HEK293 (cell line): Measurements from ENCODE around the gene HEMK1.

Source experiments
- CTCF ChIA-PET: fragments of 350-600 bp; formaldehyde crosslinking; extraction: SDS; loops from one replicate; lab custom pipeline; 2021; ENCODE audit warnings: antibody characterized with exemption; lab: Yijun Ruan, JAX
- POLR2A ChIA-PET: fragments of 300-600 bp; formaldehyde crosslinking; extraction: SDS; loops from one replicate; lab custom pipeline; 2020; ENCODE audit warnings: antibody characterized with exemption, inconsistent platforms; lab: Yijun Ruan, JAX
- H3K27ac ChIP-seq: fragments of 200-500 bp; sonication (Bioruptor generic); 2 replicates; pipeline ENCODE4 v1.5.1; 2014; ENCODE audit warnings: low read depth, low read length, control low read depth, inconsistent platforms; ENCODE audit errors: extremely low read depth
- H3K36me3 ChIP-seq, 2 experiments: fragments of 200-500 bp in 1 of 2; sonication (Bioruptor generic) in 1 of 2; 1 replicate in 1 of 2; 2 replicates in 1 of 2; pipeline ENCODE4 v1.5.1; 2014 to 2017; ENCODE audit warnings: inconsistent platforms in 2 of 2, low read length in 2 of 2; ENCODE audit not compliant: control insufficient read depth in 2 of 2, insufficient read depth in 1 of 2
- H3K4me1 ChIP-seq: fragments of 200-500 bp; sonication (Bioruptor generic); 2 replicates; pipeline ENCODE4 v1.5.1; 2014; ENCODE audit warnings: mild to moderate bottlenecking, low read length, inconsistent platforms; ENCODE audit not compliant: control insufficient read depth, insufficient read depth
- H3K4me3 ChIP-seq: 2 replicates; pipeline ENCODE4 v1.5.1; 2011; ENCODE audit warnings: low read depth, mild to moderate bottlenecking, control low read depth, low read length, moderate library complexity
- H3K9me3 ChIP-seq: fragments of 200-500 bp; sonication (Bioruptor generic); 2 replicates; pipeline ENCODE4 v1.5.1; 2014; ENCODE audit warnings: low read depth, low read length, inconsistent platforms; ENCODE audit not compliant: control insufficient read depth, insufficient read depth
- GLIS1 ChIP-seq: fragments of 450-650 bp; formaldehyde crosslinking; IDR thresholded peaks from 2 replicates; pipeline ENCODE4 v1.5.1; 2016; ENCODE audit warnings: missing biosample characterization, missing genetic modification characterization
- MZF1 ChIP-seq: fragments of 450-650 bp; formaldehyde crosslinking; IDR thresholded peaks from 2 replicates; pipeline ENCODE4 v1.5.1; 2017; ENCODE audit warnings: missing biosample characterization, missing genetic modification characterization, borderline replicate concordance
- SP3 ChIP-seq: fragments of 450-650 bp; formaldehyde crosslinking; IDR thresholded peaks from 2 replicates; pipeline ENCODE4 v1.5.1; 2016; ENCODE audit warnings: missing biosample characterization, missing genetic modification characterization
- SP7 ChIP-seq: fragments of 450-650 bp; formaldehyde crosslinking; IDR thresholded peaks from 2 replicates; pipeline ENCODE4 v1.5.1; 2016; ENCODE audit warnings: missing biosample characterization, missing genetic modification characterization
- ZBTB20 ChIP-seq: fragments of 450-650 bp; formaldehyde crosslinking; IDR thresholded peaks from 2 replicates; pipeline ENCODE4 v1.5.1; 2016; ENCODE audit warnings: missing biosample characterization, missing genetic modification characterization
- ZFP41 ChIP-seq: fragments of 450-650 bp; formaldehyde crosslinking; IDR thresholded peaks from 2 replicates; pipeline ENCODE4 v1.5.1; 2016; ENCODE audit warnings: missing biosample characterization, missing genetic modification characterization, borderline replicate concordance
- ZNF157 ChIP-seq: fragments of 450-650 bp; formaldehyde crosslinking; IDR thresholded peaks from 2 replicates; pipeline ENCODE4 v1.5.1; 2016; ENCODE audit warnings: missing biosample characterization, missing genetic modification characterization
- ZNF202 ChIP-seq: fragments of 450-650 bp; formaldehyde crosslinking; IDR thresholded peaks from 2 replicates; pipeline ENCODE4 v1.5.1; 2016; ENCODE audit warnings: missing biosample characterization, missing genetic modification characterization, borderline replicate concordance
- ZNF221 ChIP-seq: fragments of 450-650 bp; formaldehyde crosslinking; IDR thresholded peaks from 2 replicates; pipeline ENCODE4 v1.5.1; 2017; ENCODE audit warnings: missing biosample characterization, missing genetic modification characterization, borderline replicate concordance
- ZNF239 ChIP-seq: fragments of 450-650 bp; formaldehyde crosslinking; IDR thresholded peaks from 2 replicates; pipeline ENCODE4 v1.5.1; 2016; ENCODE audit warnings: missing biosample characterization, missing genetic modification characterization
- ZNF248 ChIP-seq: fragments of 450-650 bp; formaldehyde crosslinking; IDR thresholded peaks from 2 replicates; pipeline ENCODE4 v1.5.1; 2017; ENCODE audit warnings: missing biosample characterization, missing genetic modification characterization
- ZNF302 ChIP-seq: fragments of 450-650 bp; formaldehyde crosslinking; IDR thresholded peaks from 2 replicates; pipeline ENCODE4 v1.5.1; 2016; ENCODE audit warnings: missing biosample characterization, missing genetic modification characterization, low read depth
- ZNF324 ChIP-seq: fragments of 450-650 bp; formaldehyde crosslinking; IDR thresholded peaks from 2 replicates; pipeline ENCODE4 v1.5.1; 2016; ENCODE audit warnings: missing biosample characterization, missing genetic modification characterization
- ZNF335 ChIP-seq: fragments of 450-650 bp; formaldehyde crosslinking; conservative IDR thresholded peaks from 2 replicates; pipeline ENCODE4 v1.5.1; 2016; ENCODE audit warnings: missing biosample characterization, missing genetic modification characterization
- ZNF354C ChIP-seq: fragments of 450-650 bp; formaldehyde crosslinking; IDR thresholded peaks from 2 replicates; pipeline ENCODE4 v1.5.1; 2016; ENCODE audit warnings: missing biosample characterization, missing genetic modification characterization, low read depth, borderline replicate concordance
- ZNF366 ChIP-seq: fragments of 450-650 bp; formaldehyde crosslinking; conservative IDR thresholded peaks from 2 replicates; pipeline ENCODE4 v1.5.1; 2016; ENCODE audit warnings: missing biosample characterization, missing genetic modification characterization
- ZNF530 ChIP-seq: fragments of 450-650 bp; formaldehyde crosslinking; IDR thresholded peaks from 2 replicates; pipeline ENCODE4 v1.5.1; 2016; ENCODE audit warnings: low read depth, missing biosample characterization, missing genetic modification characterization
- ZNF571 ChIP-seq: fragments of 450-650 bp; formaldehyde crosslinking; IDR thresholded peaks from 2 replicates; pipeline ENCODE4 v1.5.0; 2017; ENCODE audit warnings: missing biosample characterization, missing genetic modification characterization
- ZNF600 ChIP-seq: fragments of 450-650 bp; formaldehyde crosslinking; IDR thresholded peaks from 2 replicates; pipeline ENCODE4 v1.5.1; 2016; ENCODE audit warnings: missing biosample characterization, missing genetic modification characterization
- ZNF610 ChIP-seq: fragments of 450-650 bp; formaldehyde crosslinking; IDR thresholded peaks from 2 replicates; pipeline ENCODE4 v1.5.1; 2016; ENCODE audit warnings: missing biosample characterization, missing genetic modification characterization, borderline replicate concordance
- ZNF654 ChIP-seq: fragments of 450-650 bp; formaldehyde crosslinking; IDR thresholded peaks from 2 replicates; pipeline ENCODE4 v1.5.1; 2016; ENCODE audit warnings: low read depth, missing biosample characterization, missing genetic modification characterization
- ZNF777 ChIP-seq: fragments of 450-650 bp; formaldehyde crosslinking; IDR thresholded peaks from 2 replicates; pipeline ENCODE4 v1.5.1; 2017; ENCODE audit warnings: missing biosample characterization, missing genetic modification characterization, borderline replicate concordance
- ZSCAN16 ChIP-seq: fragments of 450-650 bp; formaldehyde crosslinking; IDR thresholded peaks from 2 replicates; pipeline ENCODE4 v1.5.1; 2016; ENCODE audit warnings: missing biosample characterization, missing genetic modification characterization
- TF ChIP-seq, protein P1 (sequence below): fragments of 450-650 bp; formaldehyde crosslinking; IDR thresholded peaks from 2 replicates; pipeline ENCODE4 v1.5.1; 2016; ENCODE audit warnings: missing biosample characterization, missing genetic modification characterization
- TF ChIP-seq, protein P2 (sequence below): fragments of 450-650 bp; formaldehyde crosslinking; IDR thresholded peaks from 2 replicates; pipeline ENCODE4 v1.5.1; 2016; ENCODE audit warnings: missing biosample characterization, missing genetic modification characterization

HEMK1 gene

DNA sequence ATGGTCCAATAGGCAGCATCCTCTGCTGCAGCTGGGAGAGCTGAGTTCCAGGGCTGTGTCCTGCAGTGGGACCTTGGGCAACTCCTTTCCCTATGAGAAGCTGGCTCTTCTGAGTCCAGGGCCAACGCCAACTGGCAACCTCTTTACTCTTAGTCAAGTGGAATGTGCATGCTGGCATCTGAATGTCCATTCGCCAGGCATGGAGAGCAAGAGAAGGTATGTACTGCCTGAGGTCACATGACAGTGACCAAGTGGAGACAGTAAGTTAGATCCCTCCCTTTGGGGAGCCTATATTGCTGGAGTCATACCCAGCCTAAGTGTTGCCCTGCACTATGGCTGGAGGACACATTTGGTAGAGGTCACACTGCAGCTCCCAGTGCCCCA lies 12.1 kb downstream of the HEMK1 start:
- ChIA-PET POLR2A (no interaction called here), CTCF (interaction anchor here (0.8 to 1.5 kb wide), 3 partner anchors 9 to 32 kb away, joined by 3 to 6 read pairs (median 3); no protein-coding TSS in a partner anchor)
- TF ChIP-seq, protein P1, sequence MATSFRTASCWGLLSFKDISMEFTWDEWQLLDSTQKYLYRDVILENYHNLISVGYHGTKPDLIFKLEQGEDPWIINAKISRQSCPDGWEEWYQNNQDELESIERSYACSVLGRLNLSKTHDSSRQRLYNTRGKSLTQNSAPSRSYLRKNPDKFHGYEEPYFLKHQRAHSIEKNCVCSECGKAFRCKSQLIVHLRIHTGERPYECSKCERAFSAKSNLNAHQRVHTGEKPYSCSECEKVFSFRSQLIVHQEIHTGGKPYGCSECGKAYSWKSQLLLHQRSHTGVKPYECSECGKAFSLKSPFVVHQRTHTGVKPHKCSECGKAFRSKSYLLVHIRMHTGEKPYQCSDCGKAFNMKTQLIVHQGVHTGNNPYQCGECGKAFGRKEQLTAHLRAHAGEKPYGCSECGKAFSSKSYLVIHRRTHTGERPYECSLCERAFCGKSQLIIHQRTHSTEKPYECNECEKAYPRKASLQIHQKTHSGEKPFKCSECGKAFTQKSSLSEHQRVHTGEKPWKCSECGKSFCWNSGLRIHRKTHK (tag by site-specific recombination): no peak
- TF ChIP-seq SP3 (no peak), ZFP41 (tag by site-specific recombination) (no peak), ZNF239 (tag by site-specific recombination) (no peak), ZNF302 (tag by site-specific recombination) (no peak), ZNF335 (tag by site-specific recombination) (no peak), ZNF610 (tag by site-specific recombination) (no peak), ZBTB20 (tag by site-specific recombination) (no peak)
- no peak overlapping the region for H3K27ac ChIP-seq
- H3K36me3 ChIP-seq: peaks cover 0 to 71% of the 10 kb centered on the region in 2 experiments; a peak in 1 of 3 replicates
- H3K4me1 ChIP-seq: no peaks in the 10 kb centered on the region
- no peak overlapping the region for H3K4me3 ChIP-seq
- no peaks in the 10 kb centered on the region for H3K9me3 ChIP-seq

DNA sequence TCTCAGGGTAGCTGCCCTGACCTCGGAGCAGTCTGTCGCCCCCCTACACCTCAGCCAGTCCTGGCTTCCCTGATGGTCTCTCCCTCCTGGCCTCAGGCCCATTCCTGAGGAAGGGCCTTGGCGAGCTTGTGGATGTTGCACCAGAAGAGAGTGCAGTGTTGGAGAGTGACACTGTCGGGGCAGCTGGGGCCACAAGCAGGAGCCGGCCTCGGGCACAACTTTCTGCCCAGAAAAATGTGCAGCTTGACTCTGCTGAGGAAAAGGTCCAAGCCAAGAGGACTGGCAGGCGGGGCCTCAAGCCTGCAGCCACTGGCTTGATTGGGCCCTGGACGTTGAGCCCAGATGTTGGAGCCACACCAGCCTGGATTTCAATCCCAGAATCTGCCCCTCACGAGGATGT lies 12.8 kb downstream of the HEMK1 start:
- TF ChIP-seq, protein P2, sequence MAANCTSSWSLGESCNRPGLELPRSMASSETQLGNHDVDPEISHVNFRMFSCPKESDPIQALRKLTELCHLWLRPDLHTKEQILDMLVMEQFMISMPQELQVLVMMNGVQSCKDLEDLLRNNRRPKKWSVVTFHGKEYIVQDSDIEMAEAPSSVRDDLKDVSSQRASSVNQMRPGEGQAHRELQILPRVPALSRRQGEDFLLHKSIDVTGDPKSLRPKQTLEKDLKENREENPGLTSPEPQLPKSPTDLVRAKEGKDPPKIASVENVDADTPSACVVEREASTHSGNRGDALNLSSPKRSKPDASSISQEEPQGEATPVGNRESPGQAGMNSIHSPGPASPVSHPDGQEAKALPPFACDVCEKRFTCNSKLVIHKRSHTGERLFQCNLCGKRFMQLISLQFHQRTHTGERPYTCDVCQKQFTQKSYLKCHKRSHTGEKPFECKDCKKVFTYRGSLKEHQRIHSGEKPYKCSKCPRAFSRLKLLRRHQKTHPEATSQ (tag by site-specific recombination): no peak
- no peak for TF ChIP-seq ZNF221 (tag by site-specific recombination)
- Histone ChIP-seq H3K27ac (no peak overlapping the region), H3K4me1 (no peaks in the 10 kb centered on the region), H3K4me3 (no peak overlapping the region), H3K9me3 (no peaks in the 10 kb centered on the region), H3K36me3 (peaks cover 0 to 65% of the 10 kb centered on the region in 2 experiments; a peak in 1 of 3 replicates)
- CTCF ChIA-PET: interaction anchor here (0.8 kb wide), 1 partner anchor 25 kb away, joined by 3 read pairs; no protein-coding TSS in a partner anchor
- POLR2A ChIA-PET: no interaction called here

DNA sequence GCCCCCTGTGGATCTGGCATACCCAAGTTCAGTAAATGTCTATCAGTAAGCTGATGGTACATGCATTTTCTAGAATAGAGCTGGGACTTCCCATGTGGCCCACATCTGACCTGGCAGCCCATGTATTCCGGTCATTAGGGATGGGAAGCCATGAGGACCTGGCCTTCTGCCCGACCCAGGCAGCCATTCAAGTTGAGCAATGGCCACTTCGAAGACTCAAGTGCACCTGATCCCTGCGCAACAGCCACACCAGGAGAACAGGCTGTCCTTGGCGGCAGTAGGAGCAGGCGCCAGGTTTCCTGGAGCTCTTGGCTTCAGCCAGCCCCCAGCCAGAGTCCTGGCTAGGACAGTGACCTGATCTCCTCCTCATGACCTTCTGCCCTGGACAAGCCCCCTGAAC lies 14.6 kb downstream of the HEMK1 start:
- Histone ChIP-seq H3K36me3 (peaks cover 0 to 47% of the 10 kb centered on the region in 2 experiments; a peak in 1 of 3 replicates), H3K4me3 (no peak overlapping the region), H3K9me3 (no peaks in the 10 kb centered on the region), H3K4me1 (no peaks in the 10 kb centered on the region), H3K27ac (no peak overlapping the region)
- ChIA-PET POLR2A (interaction anchor here (1.4 kb wide), 1 partner anchor 28 kb away, joined by 3 read pairs; the partner anchor contains the start of gene CISH), CTCF (interaction anchor here (0.9 to 1.1 kb wide), 3 partner anchors 11 to 28 kb away, joined by 3 to 6 read pairs (median 5); partner anchors contain the start of gene CISH)
- TF ChIP-seq ZNF654 (tag by site-specific recombination) (no peak), ZNF600 (tag by site-specific recombination) (no peak), ZSCAN16 (no peak), ZNF777 (tag by site-specific recombination) (no peak), SP7 (tag by site-specific recombination) (no peak), ZNF324 (tag by site-specific recombination) (no peak), ZNF248 (tag by site-specific recombination) (no peak), ZNF202 (no peak), MZF1 (tag by site-specific recombination) (no peak), GLIS1 (tag by site-specific recombination) (no peak), ZNF354C (no peak), ZNF157 (no peak), ZNF530 (tag by site-specific recombination) (no peak), ZNF571 (no peak), ZNF366 (tag by site-specific recombination) (no peak)
